ENCODE results near the gene RNF149.
A peak's percentile ranks its signal among the peaks of the same experiment; 100 is the strongest.

RNF149 gene

DNA sequence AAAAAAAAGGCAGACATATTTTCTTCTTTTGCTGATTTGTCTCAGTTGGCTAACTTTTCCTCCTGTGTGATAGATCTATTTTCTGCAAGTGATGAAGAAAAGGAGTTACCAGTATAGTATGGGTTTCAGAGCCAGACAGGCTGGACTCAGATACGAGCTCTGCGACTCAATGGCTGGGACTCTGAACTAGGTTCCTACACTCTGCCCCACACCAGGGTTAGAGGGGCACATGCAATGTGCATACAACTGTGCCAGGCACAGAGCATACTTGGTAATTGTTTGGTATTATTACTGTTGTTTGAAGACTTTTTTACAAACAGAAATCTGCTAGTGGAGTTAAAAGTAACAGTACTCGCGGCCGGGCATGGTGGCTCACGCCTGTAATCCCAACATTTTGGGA is 21.8 kb downstream of the RNF149 start:
- DNase-seq (ENCODE audit: low read depth) = no peak
- TF ChIP-seq, protein P1, sequence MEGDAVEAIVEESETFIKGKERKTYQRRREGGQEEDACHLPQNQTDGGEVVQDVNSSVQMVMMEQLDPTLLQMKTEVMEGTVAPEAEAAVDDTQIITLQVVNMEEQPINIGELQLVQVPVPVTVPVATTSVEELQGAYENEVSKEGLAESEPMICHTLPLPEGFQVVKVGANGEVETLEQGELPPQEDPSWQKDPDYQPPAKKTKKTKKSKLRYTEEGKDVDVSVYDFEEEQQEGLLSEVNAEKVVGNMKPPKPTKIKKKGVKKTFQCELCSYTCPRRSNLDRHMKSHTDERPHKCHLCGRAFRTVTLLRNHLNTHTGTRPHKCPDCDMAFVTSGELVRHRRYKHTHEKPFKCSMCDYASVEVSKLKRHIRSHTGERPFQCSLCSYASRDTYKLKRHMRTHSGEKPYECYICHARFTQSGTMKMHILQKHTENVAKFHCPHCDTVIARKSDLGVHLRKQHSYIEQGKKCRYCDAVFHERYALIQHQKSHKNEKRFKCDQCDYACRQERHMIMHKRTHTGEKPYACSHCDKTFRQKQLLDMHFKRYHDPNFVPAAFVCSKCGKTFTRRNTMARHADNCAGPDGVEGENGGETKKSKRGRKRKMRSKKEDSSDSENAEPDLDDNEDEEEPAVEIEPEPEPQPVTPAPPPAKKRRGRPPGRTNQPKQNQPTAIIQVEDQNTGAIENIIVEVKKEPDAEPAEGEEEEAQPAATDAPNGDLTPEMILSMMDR (conservative IDR thresholded peaks at IDR 0.05; ENCODE audit: low read length) = no peak
- H3K4me3 ChIP-seq (ENCODE audit: low read length) = no peak overlapping the region

DNA sequence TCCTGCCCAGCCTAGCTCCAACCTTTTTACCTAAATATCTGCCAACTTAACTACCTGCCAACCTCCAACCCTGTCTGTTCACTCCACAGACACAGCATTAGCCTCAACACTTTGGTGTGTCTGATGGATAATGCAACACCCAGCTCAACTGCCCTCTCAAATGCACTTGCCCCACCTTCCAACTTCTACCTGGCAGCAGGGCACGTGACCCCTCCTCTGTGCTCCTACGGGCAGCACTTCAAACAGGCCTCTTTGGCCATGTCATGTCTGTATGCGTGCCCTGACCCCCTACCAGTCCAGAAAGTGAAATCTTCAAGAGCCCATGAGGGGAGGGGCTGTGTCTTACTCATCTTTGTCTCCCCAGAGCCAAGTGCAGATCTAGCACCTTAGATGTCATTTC is 25.5 kb downstream of the RNF149 start:
- TF ChIP-seq, protein P1 (conservative IDR thresholded peaks at IDR 0.05; ENCODE audit: low read length) = no peak
- no peak overlapping the region for H3K4me3 ChIP-seq (ENCODE audit: low read length)
- DNase-seq (ENCODE audit: low read depth) = no peak

- TF ChIP-seq, protein P1 (conservative IDR thresholded peaks at IDR 0.05; ENCODE audit: low read length) = no peak
- H3K4me3 ChIP-seq (ENCODE audit: low read length) = no peak overlapping the region
- no peak for DNase-seq (ENCODE audit: low read depth)
Observed at GRCh38 chr2:101281482-101281881, 27.0 kb downstream of the RNF149 start.

GRCh38 chr2:101278925-101279324 is 29.6 kb downstream of the RNF149 start:
- TF ChIP-seq, protein P1 (conservative IDR thresholded peaks at IDR 0.05; ENCODE audit: low read length) = no peak
- no peak overlapping the region for H3K4me3 ChIP-seq (ENCODE audit: low read length)
- no peak for DNase-seq (ENCODE audit: low read depth)

GRCh38 chr2:101277111-101277510 is 31.4 kb downstream of the RNF149 start:
- DNase-seq (ENCODE audit: low read depth) = peak; percentile 32
- TF ChIP-seq, protein P1 (conservative IDR thresholded peaks at IDR 0.05; ENCODE audit: low read length) = peak; percentile 17
- no peak overlapping the region for H3K4me3 ChIP-seq (ENCODE audit: low read length)

GRCh38 chr2:101274142-101274541 is 34.4 kb downstream of the RNF149 start:
- TF ChIP-seq, protein P1 (conservative IDR thresholded peaks at IDR 0.05; ENCODE audit: low read length) = no peak
- no peak for DNase-seq (ENCODE audit: low read depth)
- H3K4me3 ChIP-seq (ENCODE audit: low read length) = no peak overlapping the region

- H3K4me3 ChIP-seq (ENCODE audit: low read length) = no peak overlapping the region
- TF ChIP-seq, protein P1 (conservative IDR thresholded peaks at IDR 0.05; ENCODE audit: low read length) = no peak
- DNase-seq (ENCODE audit: low read depth) = no peak
Observed at GRCh38 chr2:101273056-101273455, 35.4 kb downstream of the RNF149 start.

All from AG10803 (cell line).